22Rv1 (cell line): ENCODE data around the gene HIRA.
A peak's percentile ranks its signal among the peaks of the same experiment; 100 is the strongest.

Source experiments
- H3K27ac ChIP-seq: fragments of 450-650 bp; 2 replicates; pipeline ENCODE4 v1.5.1; 2017
- ZFX ChIP-seq: fragments of 450-650 bp; IDR thresholded peaks from 2 replicates; pipeline ENCODE4 v1.6.1; 2017; ENCODE audit warnings: antibody characterized with exemption, borderline replicate concordance
- TF ChIP-seq, protein P1 (sequence below): fragments of 450-650 bp; IDR thresholded peaks from 2 replicates; pipeline ENCODE4 v1.5.1; 2017; ENCODE audit warnings: mild to moderate bottlenecking

Gene HIRA

DNA sequence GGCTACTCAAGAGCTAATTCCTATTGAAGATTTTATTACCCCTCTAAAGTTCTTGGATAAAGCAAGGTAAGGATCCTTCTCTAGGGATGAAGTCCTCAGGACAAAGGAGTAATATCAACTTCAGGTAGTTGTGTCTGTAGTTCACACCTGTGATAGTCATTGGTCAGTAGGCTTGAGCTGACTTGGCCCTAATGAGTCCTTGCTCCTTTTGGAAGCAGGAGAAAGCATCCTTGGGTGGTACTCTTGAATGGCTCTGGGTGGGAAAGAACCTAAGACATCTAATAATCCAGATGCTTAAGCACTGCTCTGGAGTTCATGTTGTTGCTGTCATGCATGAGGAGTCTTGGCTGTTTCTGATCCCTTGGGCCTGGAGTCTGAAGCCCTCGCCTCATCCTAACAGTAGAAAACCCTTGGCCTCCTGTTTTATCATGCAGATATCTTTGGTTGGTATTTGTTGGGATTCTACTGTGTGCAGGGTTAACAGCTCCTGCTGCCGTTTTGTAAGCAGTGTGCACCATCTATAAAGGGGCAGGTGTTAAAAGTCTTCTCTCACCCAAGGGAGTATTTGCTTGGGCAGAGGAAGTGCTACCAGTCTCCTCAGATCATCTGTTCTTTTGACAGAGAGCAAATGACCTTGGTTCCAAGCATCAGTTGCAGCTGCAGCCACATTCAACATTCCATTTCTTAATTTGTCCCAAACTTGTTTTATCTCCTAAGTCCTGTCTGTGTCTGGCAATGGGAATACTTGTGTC lies 3.5 kb upstream of the HIRA start:
- no peak for TF ChIP-seq ZFX
- TF ChIP-seq, protein P1, sequence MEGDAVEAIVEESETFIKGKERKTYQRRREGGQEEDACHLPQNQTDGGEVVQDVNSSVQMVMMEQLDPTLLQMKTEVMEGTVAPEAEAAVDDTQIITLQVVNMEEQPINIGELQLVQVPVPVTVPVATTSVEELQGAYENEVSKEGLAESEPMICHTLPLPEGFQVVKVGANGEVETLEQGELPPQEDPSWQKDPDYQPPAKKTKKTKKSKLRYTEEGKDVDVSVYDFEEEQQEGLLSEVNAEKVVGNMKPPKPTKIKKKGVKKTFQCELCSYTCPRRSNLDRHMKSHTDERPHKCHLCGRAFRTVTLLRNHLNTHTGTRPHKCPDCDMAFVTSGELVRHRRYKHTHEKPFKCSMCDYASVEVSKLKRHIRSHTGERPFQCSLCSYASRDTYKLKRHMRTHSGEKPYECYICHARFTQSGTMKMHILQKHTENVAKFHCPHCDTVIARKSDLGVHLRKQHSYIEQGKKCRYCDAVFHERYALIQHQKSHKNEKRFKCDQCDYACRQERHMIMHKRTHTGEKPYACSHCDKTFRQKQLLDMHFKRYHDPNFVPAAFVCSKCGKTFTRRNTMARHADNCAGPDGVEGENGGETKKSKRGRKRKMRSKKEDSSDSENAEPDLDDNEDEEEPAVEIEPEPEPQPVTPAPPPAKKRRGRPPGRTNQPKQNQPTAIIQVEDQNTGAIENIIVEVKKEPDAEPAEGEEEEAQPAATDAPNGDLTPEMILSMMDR, result no peak
- no peak overlapping the region for H3K27ac ChIP-seq

DNA sequence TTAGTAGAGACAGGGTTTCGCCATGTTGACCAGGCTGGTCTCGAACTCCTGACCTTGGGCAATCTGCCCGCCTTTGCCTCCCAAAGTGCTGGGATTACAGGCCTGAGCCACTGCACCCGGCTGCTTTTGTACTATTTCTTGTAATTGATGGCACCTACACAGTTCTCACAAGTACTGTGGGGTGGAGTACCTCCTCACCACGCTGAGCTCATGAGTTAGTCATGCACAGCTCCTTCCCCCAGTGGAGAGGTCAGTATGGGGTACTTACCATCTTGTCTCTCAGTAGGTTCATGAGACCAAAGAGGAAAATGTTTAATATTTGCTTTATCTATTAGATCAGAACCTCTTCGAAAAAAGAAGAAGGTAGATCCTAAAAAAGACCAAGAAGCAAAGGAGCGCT lies 2.9 kb upstream of the HIRA start:
- TF ChIP-seq ZFX, result no peak
- TF ChIP-seq, protein P1, result no peak
- no peak overlapping the region for H3K27ac ChIP-seq

DNA sequence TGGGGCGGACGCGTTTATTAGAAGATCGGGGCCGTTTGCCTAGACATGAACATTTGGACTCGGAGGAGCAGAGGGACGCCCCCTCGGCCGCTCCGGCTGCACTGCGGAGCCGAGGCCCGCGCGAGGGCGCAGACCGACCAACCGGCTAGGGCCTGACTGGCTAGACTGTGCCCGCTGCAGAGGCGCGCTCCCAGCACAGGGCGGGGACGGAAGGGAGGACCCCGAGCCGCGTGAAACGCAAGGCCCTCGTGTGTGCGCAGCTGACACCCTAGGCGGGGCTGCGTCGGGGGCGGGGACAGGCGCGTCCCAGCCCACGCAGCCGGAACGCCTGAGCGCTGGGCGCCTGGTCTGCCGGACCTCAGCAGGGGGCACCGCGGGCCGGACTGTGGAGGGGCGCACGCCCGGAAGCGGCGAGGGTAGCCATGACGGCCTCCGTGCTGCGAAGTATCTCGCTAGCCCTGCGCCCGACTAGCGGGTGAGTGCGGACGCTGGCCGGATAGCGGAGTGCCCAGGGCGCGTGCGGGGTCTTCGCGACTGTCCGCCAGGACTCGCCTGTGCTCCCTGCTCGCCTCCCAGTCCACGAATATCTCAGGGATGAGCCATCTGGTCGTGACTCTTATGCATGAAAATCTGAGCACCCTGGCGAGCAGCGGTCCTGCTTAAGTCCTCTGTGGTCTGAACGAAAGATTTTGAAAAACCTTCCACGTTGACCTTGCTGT lies 759 bp upstream of the HIRA start, which contains the start of gene MRPL40:
TSS of gene MRPL40 (plus strand) at position 413 of the 719 bp plus-strand sequence. CDS start at position 423, 10 bp downstream.
- peak within 1 kb of the TSS; percentile 97 for H3K27ac ChIP-seq
- TF ChIP-seq, protein P1, result no peak

DNA sequence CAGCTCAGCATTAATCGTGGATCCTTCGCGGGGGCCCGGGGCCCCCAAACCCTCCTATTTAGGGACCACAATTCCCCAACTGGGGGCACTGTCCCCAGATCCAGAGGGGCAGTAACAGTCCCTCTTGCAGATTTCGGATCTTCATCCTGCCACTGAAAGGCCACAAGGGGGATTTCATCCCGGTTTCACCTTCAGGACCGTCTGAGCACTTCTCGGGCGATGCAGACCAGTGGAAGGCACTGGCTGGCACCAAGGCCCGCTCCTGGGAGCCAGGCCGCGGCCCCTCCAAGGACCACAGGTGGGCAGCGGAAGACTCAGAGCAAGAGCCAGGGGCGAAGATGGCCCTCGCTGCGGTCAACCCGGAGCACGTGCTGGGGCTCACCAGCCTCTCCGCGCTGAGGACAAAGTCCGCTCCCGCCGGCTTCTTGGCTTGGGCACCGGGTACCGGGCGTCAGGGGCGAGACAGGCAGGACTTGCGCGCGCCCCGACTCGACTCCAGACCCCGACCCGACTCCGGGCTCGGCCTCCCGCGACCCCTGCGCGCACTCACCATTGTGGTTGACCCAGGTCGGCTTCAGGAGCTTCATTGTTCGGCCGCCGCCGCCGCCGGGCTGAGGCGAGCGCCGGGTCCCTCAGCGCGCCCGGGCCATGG lies 517 bp downstream of the HIRA start:
- H3K27ac ChIP-seq, result peak overlapping the region; percentile 97
- no peak for TF ChIP-seq ZFX
- TF ChIP-seq, protein P1, result peak; percentile 19

DNA sequence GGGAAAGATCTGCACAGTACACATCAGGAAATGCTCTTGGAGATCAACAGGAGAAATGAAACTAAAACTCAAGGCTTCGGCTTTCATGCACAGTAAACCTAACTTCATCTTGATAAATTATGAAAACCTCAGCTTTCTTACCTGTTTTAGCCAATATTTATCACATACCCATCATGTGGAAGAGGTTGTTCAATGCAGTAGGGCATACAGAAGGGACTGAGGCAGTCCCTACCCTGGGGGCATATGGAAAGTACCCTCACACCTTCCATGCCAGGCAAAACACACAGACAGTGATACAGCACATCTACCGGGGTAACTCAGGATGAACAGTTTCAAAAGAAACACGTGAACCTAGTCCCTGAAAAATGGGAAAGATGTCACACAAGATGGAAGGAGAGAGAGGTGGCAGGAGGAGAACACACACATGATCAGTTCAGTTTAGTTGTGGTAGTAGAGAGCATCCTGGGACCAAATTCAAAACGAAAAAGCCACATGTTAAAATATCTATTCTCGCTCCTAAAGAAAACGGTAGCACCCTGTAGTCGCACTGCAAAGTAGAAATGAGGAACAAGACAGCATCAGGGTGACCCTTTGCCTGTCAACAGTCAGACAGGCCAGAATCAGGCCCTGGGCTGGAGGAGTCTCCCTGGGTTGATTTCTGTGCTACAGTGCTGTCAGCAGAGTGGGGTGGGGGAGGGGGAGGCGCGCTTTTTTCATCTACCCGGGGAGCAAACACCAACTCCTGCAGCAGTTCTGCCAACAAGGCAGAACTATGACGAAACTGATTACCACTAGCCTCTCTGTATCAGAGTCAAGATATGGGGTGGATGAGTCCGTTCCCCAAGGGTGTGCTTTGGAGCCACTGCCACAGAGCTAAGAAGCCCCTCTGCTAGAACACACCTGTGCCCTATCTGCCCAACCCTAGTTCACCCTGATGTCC lies 1.3 kb downstream of the HIRA start:
- no peak for TF ChIP-seq ZFX
- TF ChIP-seq, protein P1, result no peak; the same call in 1 of the 2 replicates
- H3K27ac ChIP-seq, result peak overlapping the region; percentile 97

DNA sequence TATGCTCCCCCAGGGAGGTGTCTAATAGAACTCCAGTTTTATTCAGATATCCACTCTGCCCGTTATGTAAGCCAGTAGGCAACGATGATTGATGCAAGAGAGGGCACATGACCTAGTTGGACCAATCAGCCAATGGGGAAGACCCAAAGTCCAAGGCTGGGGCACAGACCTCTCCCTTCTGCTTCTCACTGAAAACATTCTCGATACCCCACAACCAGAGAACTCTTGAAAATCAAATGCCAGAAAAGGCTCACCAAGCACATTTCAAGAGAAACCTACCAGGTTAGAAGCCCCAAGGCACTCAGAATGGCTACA lies 7.4 kb downstream of the HIRA start:
- H3K27ac ChIP-seq, result no peak overlapping the region
- TF ChIP-seq, protein P1, result no peak
- TF ChIP-seq ZFX, result no peak
